NAMALWA (cell line): ENCODE data around the gene UQCRHL.
A peak's percentile ranks its signal among the peaks of the same experiment; 100 is the strongest.
"Not testable (repeated sequence)": the region's sequence is repeated elsewhere in the genome, so short reads cannot be mapped to it uniquely, and the experiment has no call there.

Experiments used
- DNase-seq: peaks from one replicate; pipeline ENCODE4 v3.0.0-alpha.2; 2015; ENCODE audit warnings: low spot score

UQCRHL gene

GRCh38 chr1:15807549-15807948 lies at the start of gene UQCRHL:
Gene UQCRHL (minus strand): TSS chr1:15807649. CDS start chr1:15807649, 0 bp downstream.
- not testable (repeated sequence) for DNase-seq

- no peak for DNase-seq
Observed at GRCh38 chr1:15856888-15857287, 49.4 kb upstream of the UQCRHL start.

DNA sequence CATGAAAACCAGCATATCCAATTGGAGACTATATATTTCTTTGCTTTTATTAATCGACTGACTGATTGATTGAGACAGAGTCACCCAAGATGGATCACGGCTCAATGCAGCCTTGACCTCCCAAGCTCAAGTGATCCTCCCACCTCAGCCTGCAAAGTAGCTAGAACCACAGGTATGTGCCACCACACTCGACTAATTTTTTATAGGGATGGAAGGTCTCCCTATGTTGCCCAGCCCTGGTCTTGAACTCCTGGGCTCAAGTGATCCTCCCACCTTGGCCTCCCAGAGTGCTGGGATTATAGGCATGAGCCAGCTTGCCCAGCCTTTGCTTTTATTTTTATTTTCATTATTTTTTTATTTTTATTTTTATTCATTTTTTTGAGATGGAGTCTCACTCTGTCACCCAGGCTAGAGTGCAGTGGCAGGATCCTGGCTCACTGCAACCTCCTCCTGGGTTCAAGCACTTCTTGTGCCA lies 45.4 kb upstream of the UQCRHL start:
- no peak for DNase-seq

DNA sequence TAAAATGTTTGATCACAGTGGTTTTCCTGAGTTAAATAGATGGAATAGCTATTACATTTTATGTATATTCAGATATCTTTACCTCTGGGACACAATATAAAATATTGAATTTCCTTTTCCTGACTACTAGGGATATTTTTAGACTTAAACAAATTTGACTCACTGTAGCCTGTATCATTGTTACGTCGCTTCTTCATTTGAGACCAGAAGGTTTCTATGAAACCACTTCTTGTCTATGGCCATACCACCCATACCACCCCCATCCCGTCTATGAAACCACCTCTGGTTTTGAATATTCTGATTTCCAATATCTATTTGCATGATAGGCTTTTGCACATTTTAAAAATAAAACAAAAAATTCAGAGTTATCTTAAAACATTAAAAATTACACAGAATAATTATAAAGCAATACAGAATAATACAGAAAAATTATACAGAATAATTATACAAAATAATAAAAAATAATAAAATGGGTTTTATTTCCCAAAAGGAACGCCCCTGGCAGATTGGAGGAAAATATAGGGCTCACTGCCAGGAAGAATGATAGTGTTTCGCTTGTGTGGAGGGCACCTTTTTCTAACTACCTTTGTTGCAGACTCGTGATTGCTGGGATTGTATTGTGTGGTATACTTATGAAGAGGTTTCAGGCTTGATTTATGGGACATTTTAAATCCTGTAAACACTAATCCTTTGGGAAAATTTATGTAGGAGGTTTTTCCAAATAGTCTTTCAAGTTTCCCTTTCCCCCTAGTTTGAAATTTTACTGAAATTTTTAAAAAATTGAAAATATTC lies 44.8 kb upstream of the UQCRHL start:
- peak; percentile 54 for DNase-seq

DNA sequence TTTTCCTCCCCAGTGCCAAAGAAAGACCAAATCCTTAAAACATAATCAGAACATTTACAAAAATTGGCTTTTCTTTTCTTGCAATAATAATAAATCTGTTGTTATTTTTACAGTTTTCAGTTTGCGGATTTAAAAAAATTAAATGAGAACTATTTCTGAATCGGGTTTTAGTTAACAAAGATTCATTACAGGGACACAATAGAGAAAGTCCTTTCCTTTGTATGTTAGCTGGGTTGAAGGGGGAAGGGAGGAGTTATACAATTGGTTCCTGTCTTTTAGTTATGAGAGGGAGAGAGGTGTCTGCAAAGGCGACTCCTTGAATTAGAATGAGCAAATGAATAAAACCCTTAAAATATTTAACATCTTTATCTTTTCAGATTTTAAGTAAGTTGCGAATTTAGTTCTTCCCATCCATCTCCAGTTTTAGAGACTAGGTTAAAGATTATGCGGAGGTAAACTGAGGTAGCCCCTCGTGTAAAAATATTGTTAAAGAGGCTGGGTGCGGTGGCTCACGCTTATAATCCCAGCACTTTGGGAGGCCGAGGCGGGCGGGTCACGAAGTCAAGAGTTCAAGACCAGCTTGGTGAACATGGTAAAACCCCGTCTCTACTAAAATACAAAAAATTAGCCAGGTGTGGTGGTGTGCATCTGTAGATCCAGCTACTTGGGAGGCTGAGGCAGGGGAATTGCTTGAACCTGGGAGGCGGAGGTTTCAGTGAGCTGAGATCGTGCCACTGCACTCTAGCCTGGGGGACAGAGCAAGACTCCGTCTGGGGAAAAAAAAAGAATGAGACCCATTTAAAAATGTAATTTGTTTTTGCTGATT lies 44.0 kb upstream of the UQCRHL start:
- DNase-seq: no peak

DNA sequence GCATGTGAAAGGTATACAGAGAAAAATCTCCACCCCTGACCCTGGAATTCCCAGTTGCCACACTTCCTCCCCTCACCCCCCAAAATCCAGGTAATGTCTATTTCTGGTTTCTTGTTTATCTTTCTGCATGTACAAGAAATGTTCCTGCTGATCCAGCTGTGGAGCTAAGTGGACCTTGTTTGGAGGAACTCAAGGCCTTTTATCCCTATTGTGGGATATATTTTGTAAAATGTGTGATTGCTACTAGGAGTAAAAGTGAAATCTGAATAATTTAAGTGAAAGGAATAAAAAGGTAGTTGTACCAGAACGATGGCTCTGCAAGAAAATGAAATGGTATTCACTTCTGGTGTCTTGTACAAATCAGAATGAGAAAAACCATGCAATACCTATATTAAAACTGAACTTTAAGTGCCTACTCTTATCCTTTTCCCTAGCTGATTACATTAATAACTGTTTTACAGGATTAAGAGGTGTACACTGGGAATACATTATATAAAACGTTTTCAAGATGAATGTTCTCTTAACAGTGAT lies 43.1 kb upstream of the UQCRHL start:
- no peak for DNase-seq

DNA sequence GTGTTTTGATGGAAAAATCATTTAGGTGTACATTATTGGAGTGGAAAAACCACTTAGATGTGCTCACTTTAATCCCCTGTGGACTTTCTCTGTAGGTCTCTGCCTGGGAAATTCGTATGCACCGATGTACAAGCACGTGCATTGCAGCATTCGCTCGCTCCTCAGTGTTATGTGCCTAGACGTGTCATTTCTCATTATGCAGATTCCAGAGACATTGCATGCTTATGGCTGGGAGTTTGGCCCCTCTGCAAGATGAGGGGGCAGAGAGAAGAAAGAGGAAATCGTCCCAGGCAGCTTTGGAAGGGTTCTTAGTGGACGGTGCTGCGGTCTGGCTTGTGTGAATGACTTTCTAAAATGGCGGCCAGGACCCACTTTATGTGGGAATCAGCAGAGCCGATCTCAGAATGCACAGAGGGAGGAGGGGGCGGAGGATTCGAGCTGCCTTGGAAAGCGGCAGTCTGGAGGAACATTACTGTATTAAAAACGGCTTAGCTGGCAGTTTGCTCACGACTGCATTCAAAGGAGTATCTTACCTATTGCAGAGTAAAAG lies 42.4 kb upstream of the UQCRHL start:
- peak; percentile 85 for DNase-seq

DNA sequence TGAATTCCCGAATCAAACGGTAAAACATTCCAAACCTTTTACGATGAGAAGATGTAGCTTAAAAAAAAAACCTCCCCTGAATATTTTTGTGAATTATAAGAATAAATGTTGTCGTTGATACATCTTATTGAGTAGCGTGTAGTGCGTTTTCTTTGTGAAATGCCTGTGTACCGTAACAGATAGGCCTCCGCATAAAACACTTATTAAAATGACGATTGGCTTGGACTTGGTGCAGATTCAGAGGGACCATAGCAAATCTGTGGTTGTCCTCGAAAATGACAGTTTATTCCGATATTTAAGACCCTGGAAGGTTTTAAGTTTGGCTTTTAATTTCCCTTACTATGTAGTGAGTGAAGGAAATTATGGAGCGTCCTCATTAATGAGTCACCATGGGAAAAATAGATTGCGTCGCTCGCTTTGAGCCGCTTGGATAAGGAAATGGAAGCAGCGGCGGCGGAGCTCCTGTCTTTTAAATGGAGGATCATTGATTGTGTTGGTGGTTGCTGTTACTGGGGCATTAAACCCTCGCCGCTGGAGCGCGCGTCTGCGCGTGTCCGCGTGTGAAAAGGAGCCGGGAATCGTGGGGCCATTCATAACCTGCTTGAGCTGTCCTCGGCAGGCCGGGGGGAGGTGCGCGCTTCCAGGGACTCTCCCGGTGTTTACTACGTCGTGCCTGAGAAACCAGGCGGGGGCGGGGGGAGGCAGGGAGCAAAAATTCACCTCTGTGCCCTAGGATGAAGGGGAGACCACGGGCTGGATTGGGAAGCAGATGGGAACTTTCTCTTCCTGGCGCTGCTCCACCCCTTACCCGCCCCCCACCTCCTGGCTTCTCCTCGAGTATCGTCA lies 41.7 kb upstream of the UQCRHL start:
- peak; percentile 91 for DNase-seq

- peak; percentile 76 for DNase-seq
Observed at GRCh38 chr1:15848143-15848928, 40.9 kb upstream of the UQCRHL start.

GRCh38 chr1:15847893-15848142 lies 40.4 kb upstream of the UQCRHL start:
- DNase-seq: no peak

GRCh38 chr1:15847100-15847892 lies 39.8 kb upstream of the UQCRHL start, which contains the start of gene SPEN:
Gene SPEN (plus strand): TSS chr1:15847707. CDS start chr1:15848068, 361 bp downstream.
- DNase-seq: peak; percentile 100

- DNase-seq: not testable (repeated sequence)
Observed at GRCh38 chr1:15846056-15846455, 38.6 kb upstream of the UQCRHL start.

- DNase-seq: peak; percentile 91
Observed at GRCh38 chr1:15843826-15844572, 36.5 kb upstream of the UQCRHL start.

DNA sequence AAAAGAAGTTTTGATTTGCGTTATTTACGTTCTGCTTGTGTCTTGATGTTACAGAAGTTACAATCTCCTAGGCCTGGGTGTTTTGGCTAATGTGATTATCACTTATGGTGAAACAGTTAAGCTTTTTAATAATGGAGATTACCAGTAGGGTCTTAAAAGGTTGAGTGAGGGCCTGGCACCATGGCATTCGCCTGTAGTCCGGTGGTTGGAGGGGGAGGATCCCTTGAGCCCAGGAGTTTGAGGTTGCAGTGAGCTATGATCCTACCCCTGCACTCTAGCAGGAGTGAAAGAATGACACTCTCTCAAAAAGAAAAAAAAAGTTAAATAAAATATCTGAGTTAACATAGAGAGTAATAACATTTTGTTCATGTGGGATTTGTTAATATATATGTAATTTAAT lies 31.3 kb upstream of the UQCRHL start:
- no peak for DNase-seq

- DNase-seq: no peak
Observed at GRCh38 chr1:15837931-15838330, 30.5 kb upstream of the UQCRHL start.

GRCh38 chr1:15836772-15837669 lies 29.6 kb upstream of the UQCRHL start:
- DNase-seq: no peak

- DNase-seq: not testable (repeated sequence)
Observed at GRCh38 chr1:15836511-15836771, 29.0 kb upstream of the UQCRHL start.

DNA sequence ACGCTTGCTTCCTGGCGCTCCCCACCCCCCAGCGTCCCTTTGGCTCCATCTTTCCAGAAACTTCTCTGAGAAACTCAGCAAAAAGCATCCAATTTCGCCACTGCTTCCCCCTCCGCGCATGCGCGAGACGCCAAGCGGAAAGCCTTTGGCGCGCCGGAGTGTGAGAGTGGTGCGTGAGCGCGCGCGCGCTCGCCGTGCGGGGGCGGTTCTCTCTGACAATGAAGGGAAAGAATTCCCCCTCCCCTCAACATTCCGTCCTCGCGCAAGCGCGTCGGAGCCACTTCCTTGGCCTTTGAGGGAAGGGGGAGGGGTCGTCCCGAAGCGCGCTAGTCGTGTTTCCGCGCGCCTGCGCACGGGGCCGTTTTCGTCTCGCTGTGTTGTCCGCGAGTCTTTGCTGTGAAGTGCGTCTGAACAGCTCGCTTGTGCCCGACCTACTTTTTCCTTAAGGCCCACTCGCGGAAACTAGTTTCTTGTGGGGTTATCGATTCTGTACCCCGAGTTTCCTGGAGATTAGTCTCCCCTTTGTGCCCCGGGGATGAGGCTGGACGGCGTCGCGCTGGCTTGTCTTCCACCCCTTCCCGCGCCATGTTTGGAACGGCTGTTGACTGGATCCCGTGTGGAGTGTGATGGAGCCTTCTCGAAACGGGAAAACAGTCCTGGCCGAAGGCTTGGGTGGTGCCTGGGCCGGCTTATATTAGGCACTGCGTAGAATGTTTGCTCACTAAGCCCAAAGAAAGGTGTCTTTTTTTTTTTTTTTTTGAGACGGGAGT lies 28.5 kb upstream of the UQCRHL start:
- DNase-seq: peak; percentile 99
